GM19397 (cell line): ENCODE results near the gene GIT2.
A peak's percentile ranks its signal among the peaks of the same experiment; 100 is the strongest.
"Not testable (repeated sequence)": the region's sequence is repeated elsewhere in the genome, so short reads cannot be mapped to it uniquely, and the experiment has no call there.

Source experiments
- ATAC-seq: cut with Tn5 transposase; IDR thresholded peaks from one replicate; pipeline ENCODE4 v1.9.1; 2021; ENCODE audit warnings: mild to moderate bottlenecking, moderate library complexity; ENCODE audit not compliant: unreplicated experiment

GIT2 gene

DNA sequence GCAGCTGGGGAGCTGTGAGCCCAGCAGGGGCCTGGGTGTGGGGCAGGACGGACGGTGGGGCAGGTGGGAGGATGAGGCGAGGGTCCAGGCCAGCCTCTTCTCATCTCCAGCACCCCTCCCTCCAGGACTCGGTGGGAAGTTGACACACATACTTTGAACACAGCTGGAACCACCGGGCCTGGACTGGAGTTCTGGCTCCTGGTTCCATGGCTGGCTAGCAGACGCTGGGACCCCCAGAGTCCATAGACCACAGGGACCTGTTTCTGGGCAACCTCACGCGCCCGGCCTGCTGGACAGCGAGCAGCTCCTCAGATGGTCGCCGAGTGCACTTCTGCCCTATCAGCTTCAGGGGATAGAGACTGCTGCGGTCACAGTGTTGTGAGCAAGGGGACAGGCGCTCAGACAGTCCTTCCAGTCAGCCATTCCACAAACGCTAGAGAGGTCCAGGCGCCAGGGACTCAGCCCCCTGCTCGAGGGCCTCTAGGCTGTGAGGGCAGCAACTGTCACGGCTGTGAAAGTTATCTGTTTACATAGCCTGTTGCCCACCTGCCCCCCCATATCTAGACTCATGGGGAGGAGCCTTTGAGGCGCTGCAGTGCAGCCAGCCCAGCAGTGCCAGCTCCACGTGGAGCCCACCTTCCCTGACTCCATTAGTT, 70.9 kb downstream of the GIT2 start:
- no peak for ATAC-seq

- ATAC-seq = no peak
These were observed 72.5 kb downstream of the GIT2 start for GRCh38 chr12:109923481-109924245.

GRCh38 chr12:109923038-109923437, 73.1 kb downstream of the GIT2 start:
- no peak for ATAC-seq

DNA sequence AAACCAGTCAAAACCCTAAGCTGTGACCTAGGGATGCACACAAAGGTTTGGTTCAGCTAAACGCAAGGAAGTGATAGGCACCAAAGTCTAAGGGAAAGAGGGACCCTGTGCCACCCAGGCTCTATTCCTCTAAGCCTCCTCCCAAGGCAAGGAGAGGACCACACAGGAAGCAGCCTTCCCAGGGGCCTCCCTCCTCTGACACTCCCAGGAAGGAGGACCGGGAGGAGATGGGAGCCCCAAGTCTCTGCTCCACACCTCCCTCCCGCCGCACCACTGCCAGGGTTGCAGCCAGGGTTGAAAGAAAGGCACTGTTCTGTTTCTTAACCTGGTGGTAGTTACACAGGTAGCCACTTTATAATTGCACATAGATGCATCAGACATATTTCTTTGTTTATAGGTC, 74.2 kb downstream of the GIT2 start:
- ATAC-seq = no peak

- ATAC-seq = no peak
These were observed 75.8 kb downstream of the GIT2 start for GRCh38 chr12:109920261-109920780.

DNA sequence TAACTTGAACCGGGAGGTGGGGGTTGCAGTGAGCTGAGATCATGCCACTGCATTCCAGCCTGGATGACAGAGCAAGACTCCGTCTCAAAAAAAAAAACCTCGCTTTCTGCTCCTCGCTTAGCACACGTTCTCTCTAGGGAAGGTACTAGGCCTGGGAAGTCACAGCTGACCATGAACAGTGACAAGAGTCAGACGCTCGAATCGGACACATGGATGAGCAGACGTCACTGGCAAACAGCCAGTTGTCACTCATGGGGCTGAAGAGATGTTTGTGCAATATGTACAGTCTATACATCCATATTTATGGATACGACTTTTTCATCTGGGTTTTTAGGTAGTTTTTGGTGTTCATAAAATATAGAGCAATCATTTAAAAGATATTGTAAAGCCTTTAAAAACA, 76.7 kb downstream of the GIT2 start:
- ATAC-seq = no peak

GRCh38 chr12:109916045-109916444, 80.1 kb downstream of the GIT2 start:
- ATAC-seq = no peak

GRCh38 chr12:109915171-109916040, 80.8 kb downstream of the GIT2 start:
- ATAC-seq = no peak

DNA sequence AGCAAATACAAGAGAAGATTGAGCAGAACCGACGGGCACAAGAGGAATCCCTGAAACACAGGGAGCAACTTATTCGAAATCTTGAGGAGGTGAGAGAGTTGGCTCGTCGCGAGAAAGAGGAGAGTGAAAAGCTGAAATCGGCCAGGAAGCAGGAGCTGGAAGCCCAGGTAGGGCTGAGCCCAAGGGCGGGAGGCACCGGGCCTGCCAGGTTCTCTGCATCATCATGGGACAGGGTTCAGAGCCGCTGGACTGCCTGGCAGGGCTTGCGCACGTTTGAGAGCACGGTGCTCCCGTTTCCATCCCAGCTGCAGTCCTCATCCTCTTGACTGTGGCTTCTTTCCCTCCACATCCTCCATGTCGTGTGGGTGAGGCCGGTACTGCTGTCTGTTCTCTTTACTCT, 81.7 kb downstream of the GIT2 start:
- ATAC-seq = no peak

DNA sequence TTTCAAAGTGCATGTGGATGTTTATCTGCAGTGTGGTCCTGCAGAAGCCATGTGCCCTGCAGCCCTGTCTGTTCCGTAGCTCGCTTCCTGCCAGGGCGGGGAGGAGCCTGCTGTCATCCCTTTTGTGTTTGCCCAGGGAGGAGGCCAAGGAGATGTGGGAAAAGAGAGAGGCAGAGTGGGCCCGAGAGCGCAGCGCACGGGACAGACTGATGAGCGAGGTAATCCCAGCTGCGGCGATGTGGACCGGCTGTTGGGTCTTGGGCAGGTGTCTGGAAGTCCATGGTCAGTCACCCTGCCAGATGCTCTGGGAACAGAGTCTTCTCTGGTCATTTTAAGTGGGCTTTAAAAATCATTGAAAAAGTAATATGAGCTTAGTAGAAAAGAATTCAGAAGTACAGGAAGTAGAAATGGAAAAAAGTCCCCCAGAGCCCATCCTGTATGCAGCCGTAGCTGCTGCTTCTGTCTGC, 83.3 kb downstream of the GIT2 start:
- no peak for ATAC-seq

GRCh38 chr12:109910969-109911348, 85.2 kb downstream of the GIT2 start:
- ATAC-seq = no peak

GRCh38 chr12:109910254-109910968, 85.8 kb downstream of the GIT2 start:
- ATAC-seq = no peak

DNA sequence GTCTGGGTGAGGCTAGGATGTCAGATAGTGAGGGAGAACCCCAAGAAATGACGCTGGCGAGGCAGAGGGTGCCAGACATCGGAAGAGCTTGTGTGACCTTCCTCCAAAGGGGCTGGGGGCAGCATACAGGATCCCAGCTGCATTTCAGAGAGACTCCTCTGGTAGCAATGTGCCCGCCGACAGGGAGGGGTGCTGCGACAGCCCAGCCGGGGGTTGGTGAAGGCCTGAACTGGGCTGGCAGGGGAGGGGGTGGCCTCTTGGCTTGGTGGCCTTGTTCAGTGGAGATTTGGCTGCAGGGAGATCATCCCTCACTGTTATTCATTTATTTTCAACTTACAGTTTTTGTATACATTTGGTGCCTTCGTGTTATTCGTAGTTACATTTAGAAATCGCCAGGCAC, 90.9 kb downstream of the GIT2 start:
- no peak for ATAC-seq

DNA sequence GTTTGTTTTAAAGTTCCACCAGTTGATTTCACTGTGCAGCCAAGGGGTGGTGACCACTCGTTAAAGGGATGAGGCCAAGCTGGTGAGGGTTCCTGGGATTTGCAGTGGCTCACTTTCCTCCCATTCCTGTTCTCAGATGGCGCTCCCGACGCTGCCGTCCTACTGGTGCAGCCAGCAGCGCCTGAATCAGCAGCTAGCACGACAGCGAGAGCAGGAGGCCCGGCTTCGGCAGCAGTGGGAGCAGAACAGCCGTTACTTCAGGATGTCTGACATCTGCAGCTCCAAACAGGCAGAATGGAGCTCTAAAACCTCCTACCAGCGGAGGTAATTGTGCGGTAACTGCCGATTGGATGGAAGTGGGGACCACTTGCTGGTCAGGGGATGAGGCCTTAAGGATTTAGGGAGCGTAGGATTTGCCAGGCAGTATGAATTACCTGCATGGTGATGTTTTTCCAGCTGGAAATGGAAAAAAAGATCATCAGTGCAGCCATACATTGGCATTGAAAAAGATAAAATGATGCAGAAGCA, 93.2 kb downstream of the GIT2 start:
- ATAC-seq = no peak

DNA sequence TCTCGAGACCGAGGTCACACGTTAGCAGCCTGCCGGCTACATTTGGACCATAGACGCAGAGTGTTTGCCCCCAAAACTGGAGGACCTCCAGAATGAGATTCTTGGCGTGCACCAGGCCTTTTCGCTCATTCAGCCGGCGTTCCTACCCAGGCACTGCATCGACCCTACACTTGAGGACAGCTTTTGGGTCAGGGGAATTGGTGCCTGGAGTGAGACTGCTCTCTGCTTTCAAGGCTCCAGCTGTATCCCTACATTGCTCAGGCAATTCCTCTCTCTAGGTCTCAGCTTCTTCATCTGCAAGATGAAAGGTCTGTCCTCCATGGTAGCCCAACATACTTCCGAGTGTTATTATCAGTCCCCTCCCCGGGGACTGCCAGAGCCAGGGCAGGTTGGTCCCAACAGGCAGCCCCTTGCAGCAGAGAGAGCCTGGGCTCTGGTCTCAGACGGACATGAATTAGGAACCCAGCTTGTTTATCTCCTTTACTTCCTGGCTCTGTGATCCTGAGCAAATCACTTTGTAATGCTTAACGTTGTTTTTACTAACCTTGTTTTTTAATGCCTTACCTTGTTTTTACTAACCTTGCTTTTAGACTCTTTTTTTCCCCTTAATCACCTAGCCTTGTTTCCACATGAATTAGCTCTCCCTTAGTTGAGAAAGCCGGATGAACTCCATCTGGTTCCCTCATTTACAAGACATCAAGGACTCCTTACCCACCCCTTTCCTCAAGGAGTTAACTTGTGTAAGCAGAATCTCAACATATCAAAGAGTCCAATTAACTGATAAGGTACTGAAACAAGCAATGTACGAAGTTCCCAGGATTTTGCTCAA, 95.2 kb downstream of the GIT2 start:
- ATAC-seq = no peak

- ATAC-seq = peak; percentile 67
These were observed 96.1 kb downstream of the GIT2 start, which contains the start of gene TCHP for GRCh38 chr12:109899783-109900751. Gene TCHP (plus strand): TSS chr12:109900274. CDS start chr12:109903027, 2,753 bp downstream.

- ATAC-seq = not testable (repeated sequence)
These were observed 96.8 kb downstream of the GIT2 start for GRCh38 chr12:109899345-109899744.

DNA sequence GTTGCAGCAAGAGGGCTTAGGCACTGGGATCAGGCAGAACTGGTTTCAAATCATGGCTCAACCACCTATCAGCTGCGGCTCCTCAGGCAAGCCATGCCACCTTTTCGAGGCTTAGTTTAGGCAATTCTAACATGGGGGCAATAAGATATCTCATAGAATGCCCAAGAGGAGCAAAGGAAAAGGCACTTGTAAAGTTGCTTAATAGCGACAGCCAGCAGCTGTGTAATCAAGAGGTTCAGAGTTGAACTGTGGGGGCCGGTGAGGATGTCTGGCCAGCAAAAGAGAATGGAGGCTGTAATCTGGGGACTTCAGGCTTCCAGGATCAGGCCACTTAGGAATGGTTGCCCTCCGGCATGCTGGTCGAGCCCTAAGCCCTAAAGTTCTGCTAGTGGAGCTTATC, 99.1 kb downstream of the GIT2 start:
- no peak for ATAC-seq
